ENCODE results near the gene CHD8.

The CHD8 gene

DNA sequence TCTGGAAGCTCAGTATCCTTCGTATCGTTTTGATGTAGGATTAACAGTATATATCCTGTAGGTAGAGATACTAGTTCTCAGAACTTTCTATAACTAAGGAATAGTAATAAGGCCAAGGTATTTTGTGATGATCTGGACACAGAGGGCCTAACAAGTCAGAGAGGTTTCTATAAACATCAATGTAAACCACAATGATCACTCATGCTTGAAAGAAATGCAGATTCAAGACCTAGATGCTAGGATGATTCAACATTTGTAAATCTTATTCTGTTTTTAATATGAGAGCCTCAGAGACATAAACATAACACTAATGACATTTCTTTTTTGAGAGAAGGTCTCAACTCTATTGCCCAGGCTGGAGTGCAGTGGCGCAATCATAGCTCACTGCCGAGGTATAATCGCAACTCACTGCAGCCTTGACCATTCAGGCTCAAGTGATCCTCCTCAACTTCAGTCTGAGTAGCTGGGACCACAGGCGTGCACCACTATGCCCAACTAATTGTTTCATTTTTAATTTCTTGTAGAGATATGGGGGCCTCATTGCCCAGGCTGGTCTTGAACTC lies 88.3 kb downstream of the CHD8 start:
- TF ChIP-seq ZNF274 (IDR thresholded peaks at IDR 0.05; ENCODE audit: low read depth, low read length), result no peak

DNA sequence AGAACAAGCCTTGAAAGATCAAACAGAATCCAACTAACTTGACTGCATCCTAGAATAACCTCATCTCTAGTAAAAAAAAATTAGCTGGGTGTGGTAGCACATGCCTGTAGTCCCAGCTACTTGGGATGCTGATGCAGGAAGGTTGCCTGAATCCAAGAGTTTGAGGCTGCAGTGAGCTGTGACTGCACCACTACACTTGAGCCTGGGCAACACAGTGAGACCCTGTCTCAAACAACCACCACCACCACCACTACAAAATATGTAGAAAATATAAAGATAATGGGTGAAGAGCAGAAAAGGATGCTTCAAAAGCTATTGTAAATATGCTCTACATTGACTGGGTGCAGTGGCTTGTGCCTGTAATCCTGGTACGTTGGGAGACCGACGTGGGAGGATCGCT lies 99.4 kb downstream of the CHD8 start:
- H3K4me3 ChIP-seq (ENCODE audit: low read length), result no peak overlapping the region
- TF ChIP-seq ZNF274 (IDR thresholded peaks at IDR 0.05; ENCODE audit: low read depth, low read length), result no peak

More for the DNA sequence above, 88.3 kb downstream of the CHD8 start:
- no peak overlapping the region for H3K4me3 ChIP-seq (ENCODE audit: low read length)

GRCh38 chr14:21352587-21352986 lies 103.3 kb downstream of the CHD8 start:
- no peak overlapping the region for H3K4me3 ChIP-seq (ENCODE audit: low read length)
- no peak for TF ChIP-seq ZNF274 (IDR thresholded peaks at IDR 0.05; ENCODE audit: low read depth, low read length)

DNA sequence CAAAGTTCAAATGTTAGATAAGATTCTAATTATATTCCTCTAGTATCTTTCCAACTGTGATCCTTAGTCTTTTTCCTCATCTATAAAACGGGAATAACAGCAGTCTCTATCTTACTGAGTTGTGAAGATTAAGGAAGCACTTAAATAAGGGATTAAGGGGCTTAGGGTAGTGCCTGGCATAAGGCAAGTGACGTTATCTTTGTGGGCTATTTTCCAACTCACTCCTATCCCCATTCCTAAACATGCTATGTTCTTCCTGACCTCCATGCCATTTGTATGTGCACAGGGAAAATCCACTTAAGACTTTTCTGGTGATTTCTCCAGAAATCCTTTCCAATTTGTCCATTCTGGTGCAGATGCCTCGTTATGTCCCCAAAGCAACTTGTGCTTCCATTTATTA lies 105.4 kb downstream of the CHD8 start:
- no peak overlapping the region for H3K4me3 ChIP-seq (ENCODE audit: low read length)
- no peak for TF ChIP-seq ZNF274 (IDR thresholded peaks at IDR 0.05; ENCODE audit: low read depth, low read length)

- no peak overlapping the region for H3K4me3 ChIP-seq (ENCODE audit: low read length)
- TF ChIP-seq ZNF274 (IDR thresholded peaks at IDR 0.05; ENCODE audit: low read depth, low read length), result no peak
Observed at GRCh38 chr14:21347201-21347600, 108.7 kb downstream of the CHD8 start.

DNA sequence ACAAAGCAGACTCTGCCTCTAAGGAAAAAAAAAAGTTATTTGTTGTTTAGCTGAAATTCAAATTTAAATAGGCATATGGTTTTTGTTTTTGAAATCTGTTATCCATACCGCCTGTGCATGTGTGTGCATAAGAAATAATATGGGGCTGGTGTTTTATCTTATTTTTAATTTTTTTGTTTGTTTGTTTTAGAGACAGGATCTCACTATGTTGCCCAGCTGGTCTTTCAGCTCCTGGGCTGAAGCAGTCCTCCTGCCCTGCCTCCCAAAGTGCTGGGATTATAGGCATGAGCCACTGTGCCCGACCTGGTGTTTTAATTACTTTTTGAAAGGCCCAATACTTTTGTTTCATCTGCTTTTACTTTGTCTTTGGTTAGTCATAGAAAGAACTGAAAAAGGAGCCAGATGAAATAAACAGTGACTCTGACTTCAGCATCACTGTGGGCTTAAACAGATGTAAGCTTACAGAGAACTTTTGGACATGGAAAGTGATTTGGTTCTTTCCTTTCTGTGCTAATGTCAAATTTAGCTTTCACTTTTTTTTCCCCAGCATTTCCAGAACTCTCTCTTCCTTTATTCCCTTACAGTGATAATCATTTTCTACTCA lies 109.3 kb downstream of the CHD8 start:
- TF ChIP-seq ZNF274 (IDR thresholded peaks at IDR 0.05; ENCODE audit: low read depth, low read length), result no peak
- no peak overlapping the region for H3K4me3 ChIP-seq (ENCODE audit: low read length)

DNA sequence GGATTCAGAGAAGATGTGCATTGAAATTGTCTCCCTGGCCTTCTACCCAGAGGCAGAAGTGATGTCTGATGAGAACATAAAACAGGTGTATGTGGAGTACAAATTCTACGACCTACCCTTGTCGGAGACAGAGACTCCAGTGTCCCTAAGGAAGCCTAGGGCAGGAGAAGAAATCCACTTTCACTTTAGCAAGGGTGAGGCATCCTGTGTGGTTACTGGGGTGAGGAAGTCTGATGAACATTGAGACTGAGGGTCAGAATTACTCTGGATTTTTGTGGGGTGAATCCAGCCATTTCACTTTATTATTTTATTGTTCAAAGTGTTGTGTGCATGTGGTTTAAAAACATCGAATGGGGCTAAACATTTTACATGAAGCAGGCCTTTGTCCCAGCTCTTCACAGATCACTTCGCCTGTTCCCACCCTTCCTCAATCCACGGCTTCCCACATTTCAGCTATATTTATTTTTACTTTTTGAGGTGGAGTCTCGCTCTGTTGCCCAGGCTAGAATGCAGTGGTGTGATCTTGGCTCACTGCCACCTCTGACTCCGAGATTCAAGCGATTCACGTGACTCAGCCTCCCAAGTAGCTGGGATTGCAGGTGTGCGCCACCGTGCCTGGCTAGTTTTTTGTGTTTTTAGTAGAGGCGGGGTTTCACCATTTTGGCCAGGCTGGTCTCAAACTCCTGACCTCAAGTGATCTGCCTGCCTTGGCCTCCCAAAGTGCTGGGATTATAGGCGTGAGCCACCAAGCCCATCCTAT lies 112.7 kb downstream of the CHD8 start:
- TF ChIP-seq ZNF274 (IDR thresholded peaks at IDR 0.05; ENCODE audit: low read depth, low read length), result no peak
- no peak overlapping the region for H3K4me3 ChIP-seq (ENCODE audit: low read length)
